WERI-Rb-1 (cell line): ENCODE results near the gene LZIC.

Experiments
- DNase-seq: peaks from one replicate; pipeline ENCODE4 v3.0.0-alpha.2; 2020
- H3K27ac ChIP-seq: fragments of 250-450 bp; sonication (Bioruptor Pico); 2 replicates; pipeline ENCODE4 v1.5.1; 2020; ENCODE audit warnings: mild to moderate bottlenecking, moderate library complexity
- H3K27me3 ChIP-seq: fragments of 250-450 bp; sonication (Bioruptor Pico); 2 replicates; pipeline ENCODE4 v1.5.1; 2021; ENCODE audit warnings: mild to moderate bottlenecking, low read depth, moderate library complexity; ENCODE audit not compliant: insufficient read depth, severe bottlenecking
- H3K36me3 ChIP-seq: fragments of 250-450 bp; sonication (Bioruptor Pico); 2 replicates; pipeline ENCODE4 v1.5.1; 2020; ENCODE audit warnings: mild to moderate bottlenecking, moderate library complexity
- H3K4me3 ChIP-seq: 2 replicates; pipeline ENCODE4 v1.5.1; 2011; ENCODE audit warnings: low read depth, mild to moderate bottlenecking, control low read depth, low read length
- H3K9me3 ChIP-seq: fragments of 250-450 bp; sonication (Bioruptor Pico); 2 replicates; pipeline ENCODE4 v1.5.1; 2021; ENCODE audit warnings: mild to moderate bottlenecking, moderate library complexity; ENCODE audit not compliant: severe bottlenecking
- CTCF ChIP-seq: IDR thresholded peaks from 2 replicates; pipeline ENCODE4 v1.5.1; 2011; ENCODE audit warnings: low read depth, mild to moderate bottlenecking, control low read depth, inconsistent platforms, low read length

LZIC gene

GRCh38 chr1:9894115-9894514 is 49.1 kb downstream of the LZIC start:
- Histone ChIP-seq H3K4me3 (no peak overlapping the region), H3K36me3 (no peaks in the 10 kb centered on the region), H3K27me3 (no peaks in the 10 kb centered on the region), H3K27ac (no peak overlapping the region), H3K9me3 (no peaks in the 10 kb centered on the region)
- DNase-seq: no peak
- no peak for TF ChIP-seq CTCF

- Histone ChIP-seq H3K4me3 (no peak overlapping the region), H3K27me3 (no peaks in the 10 kb centered on the region), H3K27ac (peak overlapping the region; percentile 39; the same call in 1 of the 2 replicates), H3K36me3 (no peaks in the 10 kb centered on the region), H3K9me3 (no peaks in the 10 kb centered on the region)
- no peak for TF ChIP-seq CTCF
- no peak for DNase-seq
Observed at GRCh38 chr1:9892563-9893528, 50.3 kb downstream of the LZIC start.

GRCh38 chr1:9891207-9891606 is 52.0 kb downstream of the LZIC start:
- peak; percentile 67 for DNase-seq
- Histone ChIP-seq H3K9me3 (no peaks in the 10 kb centered on the region), H3K27ac (peak overlapping the region; percentile 57), H3K27me3 (no peaks in the 10 kb centered on the region), H3K36me3 (no peaks in the 10 kb centered on the region; the same call in 1 of the 2 replicates), H3K4me3 (no peak overlapping the region)
- TF ChIP-seq CTCF: no peak

GRCh38 chr1:9890224-9890731 is 52.9 kb downstream of the LZIC start:
- TF ChIP-seq CTCF: no peak
- Histone ChIP-seq H3K27ac (peak overlapping the region; percentile 57), H3K27me3 (no peaks in the 10 kb centered on the region), H3K9me3 (no peaks in the 10 kb centered on the region), H3K4me3 (no peak overlapping the region), H3K36me3 (no peaks in the 10 kb centered on the region; the same call in 1 of the 2 replicates)
- DNase-seq: no peak

- Histone ChIP-seq H3K9me3 (no peaks in the 10 kb centered on the region), H3K36me3 (no peaks in the 10 kb centered on the region; the same call in 1 of the 2 replicates), H3K27ac (no peak overlapping the region), H3K27me3 (no peaks in the 10 kb centered on the region), H3K4me3 (no peak overlapping the region)
- no peak for DNase-seq
- no peak for TF ChIP-seq CTCF
Observed at GRCh38 chr1:9889411-9889810, 53.8 kb downstream of the LZIC start.
